ENCODE data around the gene ARFGAP3. TPM values are rescaled to one million over a fixed set of nuclear protein-coding genes. Genes with fewer than 3 reads are reported as not detected.

The ARFGAP3 gene
- total RNA-seq, 1 donor from 2014 or later: 45.2 TPM

DNA sequence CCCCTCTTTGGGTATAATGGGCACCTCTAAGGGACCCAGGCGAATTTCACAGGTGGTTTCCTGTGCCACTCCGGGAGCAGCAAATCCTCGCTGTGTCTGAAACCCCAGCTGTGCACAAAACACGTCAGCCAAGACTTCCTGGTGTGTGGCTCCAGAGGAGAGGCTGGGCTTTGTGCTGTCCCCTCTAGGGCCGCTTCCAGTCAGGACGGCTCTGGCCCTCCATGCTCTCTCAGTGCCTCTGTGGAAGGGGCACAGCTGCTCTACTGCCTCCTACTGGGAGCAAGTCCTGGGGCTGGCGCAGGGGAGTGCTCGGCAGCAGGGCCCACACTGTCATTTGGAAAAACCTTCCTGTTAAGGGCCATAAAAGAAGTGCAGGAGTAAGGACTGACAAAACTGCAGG is 23.7 kb upstream of the ARFGAP3 start:
- no peak overlapping the region for H3K4me3 Mint-ChIP-seq (ENCODE audit: low read depth)
- H3K27ac Mint-ChIP-seq: no peak overlapping the region
- H3K4me1 Mint-ChIP-seq (ENCODE audit: low read depth): no peaks in the 10 kb centered on the region
- intact Hi-C loops (cut with micrococcal nuclease): no loop called here
- no peaks in the 10 kb centered on the region for H3K9me3 Mint-ChIP-seq
- H3K27me3 Mint-ChIP-seq (ENCODE audit: low read depth): no peaks in the 10 kb centered on the region
- H3K36me3 Mint-ChIP-seq (ENCODE audit: low read depth): peaks cover 13% of the 10 kb centered on the region
- DNase-seq (ENCODE audit: low spot score): no peak

- Mint-ChIP-seq H3K36me3 (ENCODE audit: low read depth) (peaks cover 13% of the 10 kb centered on the region), H3K27ac (no peak overlapping the region), H3K4me1 (ENCODE audit: low read depth) (no peaks in the 10 kb centered on the region), H3K9me3 (no peaks in the 10 kb centered on the region), H3K27me3 (ENCODE audit: low read depth) (no peaks in the 10 kb centered on the region), H3K4me3 (ENCODE audit: low read depth) (no peak overlapping the region)
- intact Hi-C loops (cut with micrococcal nuclease): no loop called here
- DNase-seq (ENCODE audit: low spot score): no peak
These were observed 22.4 kb upstream of the ARFGAP3 start for GRCh38 chr22:42879371-42880021.

GRCh38 chr22:42878561-42879305 is 21.7 kb upstream of the ARFGAP3 start:
- Mint-ChIP-seq H3K4me1 (ENCODE audit: low read depth) (no peaks in the 10 kb centered on the region), H3K4me3 (ENCODE audit: low read depth) (no peak overlapping the region), H3K36me3 (ENCODE audit: low read depth) (peaks cover 13% of the 10 kb centered on the region), H3K27ac (no peak overlapping the region), H3K27me3 (ENCODE audit: low read depth) (no peaks in the 10 kb centered on the region), H3K9me3 (no peaks in the 10 kb centered on the region)
- DNase-seq (ENCODE audit: low spot score): no peak
- intact Hi-C loops (cut with micrococcal nuclease): no loop called here

GRCh38 chr22:42877597-42878340 is 20.7 kb upstream of the ARFGAP3 start:
- Mint-ChIP-seq H3K9me3 (no peaks in the 10 kb centered on the region), H3K36me3 (ENCODE audit: low read depth) (peaks cover 7% of the 10 kb centered on the region), H3K27me3 (ENCODE audit: low read depth) (no peaks in the 10 kb centered on the region), H3K4me3 (ENCODE audit: low read depth) (no peak overlapping the region), H3K27ac (no peak overlapping the region), H3K4me1 (ENCODE audit: low read depth) (no peaks in the 10 kb centered on the region)
- DNase-seq (ENCODE audit: low spot score): no peak
- intact Hi-C loops (cut with micrococcal nuclease): no loop called here

DNA sequence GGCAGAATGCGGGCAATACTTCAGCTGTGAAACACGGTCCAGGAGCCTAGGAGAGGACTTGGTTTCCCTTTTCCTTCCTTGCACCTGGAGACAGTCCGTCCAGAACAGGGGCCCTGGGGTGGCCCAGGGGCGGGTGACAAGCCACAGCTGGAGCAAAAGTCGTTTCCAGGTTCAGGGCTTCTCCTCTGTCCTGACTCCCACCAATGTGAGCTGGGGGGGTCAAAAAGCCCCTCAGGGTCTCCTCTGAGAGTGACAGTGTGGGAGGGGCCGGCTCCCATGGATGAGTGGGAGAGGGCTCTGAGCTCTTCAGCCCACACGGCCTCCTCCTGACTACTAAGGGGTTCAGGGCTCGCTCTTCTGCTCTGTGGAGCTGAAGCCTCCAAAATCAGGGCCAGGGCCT is 20.1 kb upstream of the ARFGAP3 start:
- H3K27me3 Mint-ChIP-seq (ENCODE audit: low read depth): no peaks in the 10 kb centered on the region
- no peak overlapping the region for H3K4me3 Mint-ChIP-seq (ENCODE audit: low read depth)
- H3K4me1 Mint-ChIP-seq (ENCODE audit: low read depth): no peaks in the 10 kb centered on the region
- H3K36me3 Mint-ChIP-seq (ENCODE audit: low read depth): peaks cover 5% of the 10 kb centered on the region
- no peaks in the 10 kb centered on the region for H3K9me3 Mint-ChIP-seq
- no peak overlapping the region for H3K27ac Mint-ChIP-seq
- DNase-seq (ENCODE audit: low spot score): no peak
- intact Hi-C loops (cut with micrococcal nuclease): no loop called here

- intact Hi-C loops (cut with micrococcal nuclease): no loop called here
- peaks cover 5% of the 10 kb centered on the region for H3K36me3 Mint-ChIP-seq (ENCODE audit: low read depth)
- H3K4me3 Mint-ChIP-seq (ENCODE audit: low read depth): no peak overlapping the region
- H3K27ac Mint-ChIP-seq: no peak overlapping the region
- no peaks in the 10 kb centered on the region for H3K9me3 Mint-ChIP-seq
- DNase-seq (ENCODE audit: low spot score): no peak
- no peaks in the 10 kb centered on the region for H3K27me3 Mint-ChIP-seq (ENCODE audit: low read depth)
- H3K4me1 Mint-ChIP-seq (ENCODE audit: low read depth): no peaks in the 10 kb centered on the region
These were observed 19.0 kb upstream of the ARFGAP3 start for GRCh38 chr22:42876041-42876440.

GRCh38 chr22:42874010-42874409 is 16.9 kb upstream of the ARFGAP3 start:
- no peak for DNase-seq (ENCODE audit: low spot score)
- H3K27ac Mint-ChIP-seq: no peak overlapping the region
- H3K9me3 Mint-ChIP-seq: no peaks in the 10 kb centered on the region
- peaks cover 5% of the 10 kb centered on the region for H3K36me3 Mint-ChIP-seq (ENCODE audit: low read depth)
- H3K4me3 Mint-ChIP-seq (ENCODE audit: low read depth): no peak overlapping the region
- H3K4me1 Mint-ChIP-seq (ENCODE audit: low read depth): no peaks in the 10 kb centered on the region
- intact Hi-C loops (cut with micrococcal nuclease): no loop called here
- no peaks in the 10 kb centered on the region for H3K27me3 Mint-ChIP-seq (ENCODE audit: low read depth)

DNA sequence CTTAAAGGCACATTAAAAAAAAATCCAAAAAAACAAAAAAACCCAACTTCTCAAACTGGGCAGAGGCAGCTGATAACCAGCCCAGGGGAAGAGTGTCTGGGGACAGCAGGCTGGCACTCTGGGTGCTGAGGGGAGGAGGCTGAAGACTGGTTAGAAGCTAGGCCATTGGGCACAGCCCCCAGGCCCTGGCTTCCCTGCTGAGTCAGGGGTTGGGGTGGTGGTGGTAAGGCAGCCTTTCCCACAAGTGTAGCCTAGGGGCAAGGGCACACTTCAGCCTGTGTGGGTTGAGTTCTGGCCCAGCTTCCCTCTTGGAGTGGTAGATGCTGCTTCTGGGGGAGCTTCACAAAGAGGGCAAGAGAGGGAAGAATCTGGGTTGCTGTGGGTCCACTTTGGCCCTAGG is 16.3 kb upstream of the ARFGAP3 start:
- intact Hi-C loops (cut with micrococcal nuclease): no loop called here
- Mint-ChIP-seq H3K27ac (no peak overlapping the region), H3K9me3 (no peaks in the 10 kb centered on the region), H3K4me3 (ENCODE audit: low read depth) (no peak overlapping the region), H3K27me3 (ENCODE audit: low read depth) (no peaks in the 10 kb centered on the region), H3K4me1 (ENCODE audit: low read depth) (no peaks in the 10 kb centered on the region), H3K36me3 (ENCODE audit: low read depth) (peaks cover 5% of the 10 kb centered on the region)
- DNase-seq (ENCODE audit: low spot score): no peak

DNA sequence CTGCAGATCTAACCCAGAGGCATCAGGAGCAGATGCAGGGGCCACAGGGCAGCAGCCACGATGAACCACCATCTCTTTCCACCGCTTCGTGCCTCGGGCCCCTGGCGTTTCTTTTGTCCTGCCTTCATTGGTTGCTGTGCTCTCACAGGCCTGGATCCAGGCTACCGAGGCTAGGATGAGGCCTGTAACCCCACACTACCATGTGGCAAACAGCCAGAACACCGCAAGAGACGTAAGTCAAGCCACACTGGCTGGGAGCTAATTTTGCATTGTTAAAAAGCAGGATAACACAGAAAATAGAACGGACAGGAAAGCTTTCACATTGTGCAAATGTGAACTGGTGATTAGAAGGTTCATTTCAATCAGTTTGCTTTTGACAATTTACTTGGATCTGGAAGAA is 15.7 kb upstream of the ARFGAP3 start:
- no peaks in the 10 kb centered on the region for H3K4me1 Mint-ChIP-seq (ENCODE audit: low read depth)
- H3K27ac Mint-ChIP-seq: no peak overlapping the region
- H3K36me3 Mint-ChIP-seq (ENCODE audit: low read depth): peaks cover 5% of the 10 kb centered on the region
- no peak overlapping the region for H3K4me3 Mint-ChIP-seq (ENCODE audit: low read depth)
- intact Hi-C loops (cut with micrococcal nuclease): no loop called here
- no peaks in the 10 kb centered on the region for H3K9me3 Mint-ChIP-seq
- H3K27me3 Mint-ChIP-seq (ENCODE audit: low read depth): no peaks in the 10 kb centered on the region
- DNase-seq (ENCODE audit: low spot score): no peak

DNA sequence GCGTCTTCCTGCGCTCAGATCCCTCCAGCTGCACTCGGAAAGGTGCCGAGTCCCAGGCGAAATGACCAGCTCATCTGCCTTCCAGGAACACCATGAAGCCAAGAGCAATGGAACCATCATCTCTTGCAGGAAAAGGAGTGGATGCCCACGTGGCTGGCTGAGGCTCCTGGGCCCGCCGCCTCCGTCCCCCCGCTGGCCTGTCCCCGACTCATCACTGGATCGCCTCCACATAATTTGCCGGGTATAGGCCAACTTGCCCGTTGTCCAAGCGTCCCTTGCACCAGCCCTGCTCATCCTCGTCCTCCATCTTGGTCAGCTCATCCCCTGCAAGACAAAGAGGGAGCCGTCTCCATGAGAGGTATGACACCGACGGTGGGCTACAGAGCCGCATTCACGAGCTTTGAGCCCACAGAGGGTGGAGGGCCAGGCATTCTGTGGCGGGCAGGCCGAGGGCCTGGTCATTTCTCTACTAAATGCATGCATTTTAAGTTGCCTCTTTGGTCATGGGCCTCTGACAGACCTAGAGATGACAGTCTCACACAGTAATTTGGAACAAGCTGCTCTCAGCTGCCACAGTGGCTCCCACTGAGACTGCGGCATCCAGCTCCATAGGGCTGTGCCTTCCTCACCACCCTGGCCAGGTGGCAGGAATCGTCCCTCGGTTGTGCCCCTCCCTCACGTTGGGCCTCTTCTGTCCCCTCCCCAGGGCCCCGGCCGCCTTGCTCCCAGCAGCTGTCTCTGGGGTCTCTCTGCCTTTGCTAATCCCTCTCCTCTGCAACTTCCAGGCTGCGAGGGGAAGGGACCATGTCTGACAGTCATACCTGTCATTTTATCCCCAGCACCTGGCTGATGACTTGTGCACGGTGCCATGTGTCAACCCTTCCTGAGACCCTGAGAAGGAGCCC is 14.3 kb upstream of the ARFGAP3 start:
- no peak for DNase-seq (ENCODE audit: low spot score)
- Mint-ChIP-seq H3K9me3 (no peaks in the 10 kb centered on the region), H3K36me3 (ENCODE audit: low read depth) (no peaks in the 10 kb centered on the region), H3K27me3 (ENCODE audit: low read depth) (no peaks in the 10 kb centered on the region), H3K4me3 (ENCODE audit: low read depth) (no peak overlapping the region), H3K27ac (no peak overlapping the region), H3K4me1 (ENCODE audit: low read depth) (no peaks in the 10 kb centered on the region)
- intact Hi-C loops (cut with micrococcal nuclease): no loop called here

DNA sequence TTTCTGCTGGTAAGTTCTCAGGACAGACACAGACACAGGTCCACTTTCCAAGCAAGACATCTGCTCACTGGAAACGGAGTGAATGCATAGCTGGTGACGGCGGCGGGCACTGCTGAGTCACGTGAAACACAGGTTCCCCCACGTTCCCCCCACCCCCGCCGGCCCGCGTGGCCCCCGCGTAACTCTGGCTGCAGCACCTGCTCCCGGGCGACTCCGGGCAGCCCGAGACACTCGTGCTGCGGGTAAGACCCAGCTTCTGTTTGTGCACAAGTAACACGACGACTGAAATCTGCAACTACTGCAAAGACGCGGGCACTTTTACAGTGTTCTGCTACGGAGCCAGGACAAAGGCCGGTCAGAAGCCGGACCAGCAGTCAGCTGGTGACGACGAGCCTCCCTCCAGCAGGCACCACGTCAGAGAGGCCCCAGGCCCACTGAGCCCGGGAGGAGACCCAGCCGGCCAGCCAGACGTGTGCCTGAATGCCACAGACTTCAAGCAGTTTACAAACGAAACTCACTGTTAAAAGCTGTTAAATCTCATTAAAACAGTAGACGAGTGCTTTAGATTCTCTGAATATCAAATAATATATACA is 12.9 kb upstream of the ARFGAP3 start:
- Mint-ChIP-seq H3K27me3 (ENCODE audit: low read depth) (no peaks in the 10 kb centered on the region), H3K36me3 (ENCODE audit: low read depth) (peaks cover 9% of the 10 kb centered on the region), H3K27ac (no peak overlapping the region), H3K4me3 (ENCODE audit: low read depth) (no peak overlapping the region), H3K4me1 (ENCODE audit: low read depth) (peaks cover 1% of the 10 kb centered on the region), H3K9me3 (peaks cover 2% of the 10 kb centered on the region)
- intact Hi-C loops (cut with micrococcal nuclease): loop anchor here (5.0 to 10.0 kb wide), 2 partner anchors 65 to 162 kb away; no protein-coding TSS in a partner anchor
- DNase-seq (ENCODE audit: low spot score): no peak

DNA sequence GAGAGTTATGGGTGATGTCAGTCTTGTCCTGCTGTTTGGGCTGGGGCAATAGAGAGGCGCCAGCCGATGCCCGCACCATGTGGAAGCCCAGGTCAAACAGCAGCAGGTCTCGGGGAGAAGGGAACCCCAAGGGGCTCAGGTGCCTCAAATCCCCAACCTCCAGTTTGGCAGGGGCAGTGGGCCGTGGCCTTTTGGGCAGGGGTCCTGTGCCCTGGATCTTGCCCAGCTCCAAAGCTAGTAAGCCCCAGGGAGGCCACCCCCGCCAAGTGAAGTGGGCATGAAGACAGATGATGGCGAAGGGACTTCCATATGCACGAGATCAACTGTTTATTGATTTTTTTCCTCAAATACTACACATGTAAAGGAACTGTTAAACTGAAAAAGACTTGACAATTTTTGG is 12.4 kb upstream of the ARFGAP3 start:
- intact Hi-C loops (cut with micrococcal nuclease): loop anchor here (5.0 to 10.0 kb wide), 2 partner anchors 65 to 163 kb away; no protein-coding TSS in a partner anchor
- no peaks in the 10 kb centered on the region for H3K27me3 Mint-ChIP-seq (ENCODE audit: low read depth)
- peaks cover 13% of the 10 kb centered on the region for H3K36me3 Mint-ChIP-seq (ENCODE audit: low read depth)
- no peak overlapping the region for H3K27ac Mint-ChIP-seq
- H3K4me3 Mint-ChIP-seq (ENCODE audit: low read depth): no peak overlapping the region
- peaks cover 1% of the 10 kb centered on the region for H3K4me1 Mint-ChIP-seq (ENCODE audit: low read depth)
- DNase-seq (ENCODE audit: low spot score): no peak
- H3K9me3 Mint-ChIP-seq: peaks cover 7% of the 10 kb centered on the region
